IMR-90 (cell line): ENCODE measurements around the gene PI3. TPM values are rescaled to one million over a fixed set of nuclear protein-coding genes. Genes with fewer than 3 reads are reported as not detected.

ENCODE experiments used
- ATAC-seq: fragments of 200-7000 bp; cut with Tn5 transposase; 2 replicates; pipeline ENCODE4 v1.9.1; 2020; ENCODE audit warnings: low read depth, mild to moderate bottlenecking, moderate library complexity
- BruUV-seq: library from RNA; stranded (reverse); fragments of 400-500 nt; replicated peaks from 2 replicates; lab custom pipeline; 2021; lab: Mats Ljungman, UMichigan
- CTCF ChIA-PET: fragments of 300-600 bp; formaldehyde crosslinking; extraction: SDS; loops from one replicate; lab custom pipeline; 2021; ENCODE audit warnings: antibody characterized with exemption; lab: Yijun Ruan, JAX
- POLR2A ChIA-PET: fragments of 300-600 bp; sonication (Branson Sonifier 250); formaldehyde crosslinking; loops from one replicate; lab custom pipeline; 2022; ENCODE audit warnings: antibody characterized with exemption; ENCODE audit not compliant: unreplicated experiment; lab: Charles Lee
- DNase-seq: peaks from one replicate; pipeline ENCODE4 v3.0.0; 2013
- H2AFZ ChIP-seq: replicated peaks from 2 replicates; pipeline ENCODE3; 2013; ENCODE audit warnings: low read length, mild to moderate bottlenecking; ENCODE audit not compliant: poor library complexity
- H2AK5ac ChIP-seq: 2 replicates; pipeline ENCODE4 v1.6.1; 2013; ENCODE audit warnings: low read depth, low read length, inconsistent platforms
- H2AK9ac ChIP-seq: replicated peaks from 2 replicates; pipeline ENCODE3; 2013; ENCODE audit warnings: mild to moderate bottlenecking, low read depth, low read length, moderate library complexity; ENCODE audit not compliant: poor library complexity
- H2BK120ac ChIP-seq: 2 replicates; pipeline ENCODE4 v1.6.1; 2013; ENCODE audit warnings: low read depth, low read length, inconsistent platforms
- H2BK15ac ChIP-seq: 3 replicates; pipeline ENCODE4 v1.6.1; 2013; ENCODE audit warnings: low read depth, low read length, inconsistent platforms
- H2BK20ac ChIP-seq: 2 replicates; pipeline ENCODE4 v1.6.1; 2013; ENCODE audit warnings: low read depth, mild to moderate bottlenecking, inconsistent platforms, low read length, moderate library complexity
- H2BK5ac ChIP-seq: 2 replicates; pipeline ENCODE4 v1.6.1; 2013; ENCODE audit warnings: mild to moderate bottlenecking, low read depth, low read length, inconsistent platforms; ENCODE audit not compliant: poor library complexity, severe bottlenecking
- H3K14ac ChIP-seq: replicated peaks from 2 replicates; pipeline ENCODE4 v1.6.1; 2013; ENCODE audit warnings: low read depth, low read length, inconsistent platforms
- H3K18ac ChIP-seq: 2 replicates; pipeline ENCODE4 v1.6.1; 2013; ENCODE audit warnings: low read depth, low read length, control low read depth
- H3K23ac ChIP-seq: 2 replicates; pipeline ENCODE4 v1.6.1; 2013; ENCODE audit warnings: low read depth, low read length, inconsistent platforms
- H3K27ac ChIP-seq: 2 replicates; pipeline ENCODE4 v1.5.1; 2013; ENCODE audit warnings: mild to moderate bottlenecking, control low read depth, low read length; ENCODE audit not compliant: insufficient read depth
- H3K27me3 ChIP-seq: 2 replicates; pipeline ENCODE4 v1.6.1; 2013; ENCODE audit warnings: low read length; ENCODE audit not compliant: control insufficient read depth, insufficient read depth
- H3K36me3 ChIP-seq: 2 replicates; pipeline ENCODE4 v1.6.1; 2013; ENCODE audit warnings: low read length, mixed read lengths; ENCODE audit not compliant: control insufficient read depth, insufficient read depth
- H3K4ac ChIP-seq: 2 replicates; pipeline ENCODE4 v1.6.1; 2013; ENCODE audit warnings: low read depth, low read length, inconsistent platforms
- H3K4me1 ChIP-seq: 2 replicates; pipeline ENCODE4 v1.6.1; 2013; ENCODE audit warnings: low read length, mixed read lengths; ENCODE audit not compliant: control insufficient read depth, insufficient read depth
- H3K4me2 ChIP-seq: 2 replicates; pipeline ENCODE4 v1.6.1; 2013; ENCODE audit warnings: low read depth, mild to moderate bottlenecking, control low read depth, low read length, moderate library complexity
- H3K4me3 ChIP-seq: 2 replicates; pipeline ENCODE4 v1.5.1; 2013; ENCODE audit warnings: low read depth, mild to moderate bottlenecking, control low read depth, low read length, moderate library complexity; ENCODE audit not compliant: insufficient read depth
- H3K56ac ChIP-seq: 2 replicates; pipeline ENCODE4 v1.6.1; 2013; ENCODE audit warnings: low read length, inconsistent platforms; ENCODE audit not compliant: insufficient read depth; ENCODE audit errors: extremely low read depth
- H3K79me1 ChIP-seq, 2 experiments: 2 replicates each; pipeline ENCODE4 v1.6.1; 2013; ENCODE audit warnings: low read length in 2 of 2, inconsistent platforms in 1 of 2, low read depth in 1 of 2
- H3K9ac ChIP-seq: 2 replicates; pipeline ENCODE4 v1.6.1; 2013; ENCODE audit warnings: low read depth, low read length, control low read depth
- H3K9me1 ChIP-seq: 2 replicates; pipeline ENCODE4 v1.6.1; 2013; ENCODE audit warnings: low read length, inconsistent platforms; ENCODE audit not compliant: insufficient read depth
- H3K9me3 ChIP-seq: 2 replicates; pipeline ENCODE4 v1.6.1; 2013; ENCODE audit warnings: low read length; ENCODE audit not compliant: control insufficient read depth, insufficient read depth
- H4K20me1 ChIP-seq: 2 replicates; pipeline ENCODE4 v1.6.1; 2013; ENCODE audit warnings: low read length, inconsistent platforms; ENCODE audit not compliant: insufficient read depth
- H4K5ac ChIP-seq: 2 replicates; pipeline ENCODE4 v1.6.1; 2013; ENCODE audit warnings: mild to moderate bottlenecking, low read depth, low read length, control low read depth
- H4K8ac ChIP-seq, 2 experiments: 2 replicates each; pipeline ENCODE4 v1.6.1; 2013; ENCODE audit warnings: low read depth in 2 of 2, low read length in 2 of 2, control low read depth in 1 of 2, inconsistent platforms in 1 of 2
- H4K91ac ChIP-seq: 2 replicates; pipeline ENCODE4 v1.6.1; 2013; ENCODE audit warnings: low read depth, low read length, inconsistent platforms; ENCODE audit not compliant: insufficient read depth
- BHLHE40 ChIP-seq: fragments of 150-350 bp; IDR thresholded peaks from 2 replicates; pipeline ENCODE4 v1.6.1; 2016; ENCODE audit warnings: mild to moderate bottlenecking, low read depth, low read length
- CEBPB ChIP-seq: IDR thresholded peaks from 2 replicates; pipeline ENCODE4 v1.6.1; 2012; ENCODE audit warnings: low read depth, low read length, improper control_type of control experiment
- CHD1 ChIP-seq: IDR thresholded peaks from 2 replicates; pipeline ENCODE4 v1.6.1; 2012; ENCODE audit warnings: low read depth, low read length, improper control_type of control experiment
- FOS ChIP-seq: fragments of 150-350 bp; IDR thresholded peaks from 2 replicates; pipeline ENCODE4 v1.6.1; 2016; ENCODE audit warnings: low read depth, low read length
- MAFK ChIP-seq: IDR thresholded peaks from 2 replicates; pipeline ENCODE4 v1.6.1; 2012; ENCODE audit warnings: low read depth, low read length, improper control_type of control experiment
- MAZ ChIP-seq: IDR thresholded peaks from 2 replicates; pipeline ENCODE4 v1.6.1; 2012; ENCODE audit warnings: low read depth, mild to moderate bottlenecking, low read length, improper control_type of control experiment, moderate library complexity, borderline replicate concordance
- MXI1 ChIP-seq: IDR thresholded peaks from 2 replicates; pipeline ENCODE4 v1.6.1; 2012; ENCODE audit warnings: low read depth, mild to moderate bottlenecking, low read length, moderate library complexity, borderline replicate concordance
- NFE2L2 ChIP-seq: fragments of 150-350 bp; IDR thresholded peaks from 2 replicates; pipeline ENCODE4 v1.6.1; 2016; ENCODE audit warnings: low read depth, mild to moderate bottlenecking, low read length
- POLR2A ChIP-seq: IDR thresholded peaks from 2 replicates; pipeline ENCODE4 v1.6.1; 2012; ENCODE audit warnings: mild to moderate bottlenecking, low read depth, low read length
- RAD21 ChIP-seq: IDR thresholded peaks from 2 replicates; pipeline ENCODE4 v1.6.1; 2012; ENCODE audit warnings: low read length, improper control_type of control experiment
- RCOR1 ChIP-seq: IDR thresholded peaks from 2 replicates; pipeline ENCODE4 v1.6.1; 2012; ENCODE audit warnings: mild to moderate bottlenecking, low read length, improper control_type of control experiment; ENCODE audit not compliant: insufficient replicate concordance
- RFX5 ChIP-seq: IDR thresholded peaks from 2 replicates; pipeline ENCODE4 v1.8.0; 2012; ENCODE audit warnings: low read depth, mild to moderate bottlenecking, low read length, moderate library complexity
- SMC3 ChIP-seq: fragments of 150-350 bp; IDR thresholded peaks from 2 replicates; pipeline ENCODE4 v1.6.1; 2016; ENCODE audit warnings: low read depth, mild to moderate bottlenecking, antibody characterized with exemption, low read length, moderate library complexity
- WGBS, 2 experiments: methylation state at CpG; one replicate each; pipeline versions ENCODE4 v1.1.5 to v1.1.7; 2013; ENCODE audit warnings: missing lambda C conversion rate in 2 of 2; ENCODE audit not compliant: insufficient read length in 1 of 2; ENCODE audit errors: extremely low coverage in 2 of 2; 5-methylcytosine and 5-hydroxymethylcytosine counted together
- dilution Hi-C: fragments of 300-500 bp; cut with HindIII; formaldehyde crosslinking; loops from one replicate; pipeline ENCODE4 v1.14.3; 2018; ENCODE audit warnings: low sequenced_read_pairs; ENCODE audit not compliant: unreplicated experiment
- in situ Hi-C: fragments of 300-500 bp; cut with MboI; formaldehyde crosslinking; loops from 3 replicates; pipeline ENCODE4 v1.14.3; 2019; ENCODE audit warnings: low sequenced_read_pairs, inconsistent platforms, mixed read lengths
- intact Hi-C: fragments of 100-400 bp; cut with micrococcal nuclease; formaldehyde crosslinking; loops from 2 replicates; pipeline ENCODE4 v1.10.0; 2022
- polyA plus RNA-seq, 3 experiments: library from polyadenylated mRNA; depleted of rRNA; stranded (reverse); fragments of >200 nt; gene quantifications; 2 replicates each; pipeline ENCODE4 v1.2.3, GENCODE V29; 2012; ENCODE audit warnings: low replicate concordance in 1 of 3
- total RNA-seq: library from RNA; depleted of rRNA; stranded (reverse); fragments of >200 nt; gene quantifications from 2 replicates; pipeline ENCODE4 v1.2.3, GENCODE V29; 2012
- TF ChIP-seq, protein P1 (sequence below): conservative IDR thresholded peaks from 2 replicates; pipeline ENCODE4 v1.5.1; 2012; ENCODE audit warnings: mild to moderate bottlenecking, low read depth, low read length, improper control_type of control experiment
- TF ChIP-seq, protein P2 (sequence below): fragments of 150-350 bp; IDR thresholded peaks from 2 replicates; pipeline ENCODE4 v1.6.1; 2016; ENCODE audit warnings: low read depth, mild to moderate bottlenecking, low read length, moderate library complexity, borderline replicate concordance
- TF ChIP-seq, protein P3 (sequence below): fragments of 150-350 bp; IDR thresholded peaks from 2 replicates; pipeline ENCODE4 v1.6.1; 2017; ENCODE audit warnings: mild to moderate bottlenecking, antibody characterized with exemption, low read length, low read depth

PI3 gene
- total and polyA plus RNA-seq, 2 of the 4 experiments (the other 2 are of a cell fraction): not detected

DNA sequence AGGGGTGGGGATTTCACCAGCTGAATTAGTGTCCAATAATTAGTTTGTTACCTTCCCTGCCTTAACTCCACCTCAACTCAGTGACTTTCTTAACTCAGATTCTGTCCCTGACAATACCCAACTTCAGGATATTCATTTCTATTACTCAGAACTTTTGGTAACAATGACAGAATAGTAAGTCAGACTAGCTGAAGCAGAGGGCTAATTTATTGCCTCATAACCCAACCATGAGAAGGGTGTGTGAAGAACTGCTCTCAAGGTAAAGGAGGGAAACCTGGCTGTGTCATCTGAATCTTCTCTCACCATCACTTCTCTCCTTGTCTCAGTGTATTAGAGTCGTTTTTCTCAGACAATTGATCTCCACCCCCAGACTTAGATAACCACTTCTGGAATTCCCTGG, 1.2 kb upstream of the PI3 start:
- no peaks in the 10 kb centered on the region for H3K9me1 ChIP-seq
- H3K56ac ChIP-seq: no peak overlapping the region
- no peak for ATAC-seq
- H3K9me3 ChIP-seq: no peaks in the 10 kb centered on the region
- CTCF ChIA-PET: no interaction called here
- dilution Hi-C loops (no loop called here), in situ Hi-C loops (no loop called here), intact Hi-C loops (loop anchor here (5.0 kb wide), 1 partner anchor 801 kb away; no protein-coding TSS in a partner anchor)
- H4K20me1 ChIP-seq: no peaks in the 10 kb centered on the region
- DNase-seq: no peak
- H2BK20ac ChIP-seq: no peak overlapping the region
- no peak overlapping the region for H2AFZ ChIP-seq
- no peak overlapping the region for H3K4me3 ChIP-seq
- H3K27ac ChIP-seq: no peak overlapping the region
- no peak overlapping the region for H2BK120ac ChIP-seq
- no CpG with 5 or more reads among the region's 1 CpG for WGBS, 2 experiments
- H3K36me3 ChIP-seq: no peaks in the 10 kb centered on the region
- no peak overlapping the region for H4K91ac ChIP-seq
- H3K27me3 ChIP-seq: peaks cover 4% of the 10 kb centered on the region
- H3K79me1 ChIP-seq: no peaks in the 10 kb centered on the region
- H3K4me1 ChIP-seq: no peaks in the 10 kb centered on the region
- H2AK5ac ChIP-seq: no peak overlapping the region
- H2AK9ac ChIP-seq: no peak overlapping the region
- no peak overlapping the region for H3K23ac ChIP-seq
- BruUV-seq: no TSS peak
- POLR2A ChIA-PET: no interaction called here
- no peak overlapping the region for H4K5ac ChIP-seq
- TF ChIP-seq SMC3: no peak
- TF ChIP-seq, protein P1, sequence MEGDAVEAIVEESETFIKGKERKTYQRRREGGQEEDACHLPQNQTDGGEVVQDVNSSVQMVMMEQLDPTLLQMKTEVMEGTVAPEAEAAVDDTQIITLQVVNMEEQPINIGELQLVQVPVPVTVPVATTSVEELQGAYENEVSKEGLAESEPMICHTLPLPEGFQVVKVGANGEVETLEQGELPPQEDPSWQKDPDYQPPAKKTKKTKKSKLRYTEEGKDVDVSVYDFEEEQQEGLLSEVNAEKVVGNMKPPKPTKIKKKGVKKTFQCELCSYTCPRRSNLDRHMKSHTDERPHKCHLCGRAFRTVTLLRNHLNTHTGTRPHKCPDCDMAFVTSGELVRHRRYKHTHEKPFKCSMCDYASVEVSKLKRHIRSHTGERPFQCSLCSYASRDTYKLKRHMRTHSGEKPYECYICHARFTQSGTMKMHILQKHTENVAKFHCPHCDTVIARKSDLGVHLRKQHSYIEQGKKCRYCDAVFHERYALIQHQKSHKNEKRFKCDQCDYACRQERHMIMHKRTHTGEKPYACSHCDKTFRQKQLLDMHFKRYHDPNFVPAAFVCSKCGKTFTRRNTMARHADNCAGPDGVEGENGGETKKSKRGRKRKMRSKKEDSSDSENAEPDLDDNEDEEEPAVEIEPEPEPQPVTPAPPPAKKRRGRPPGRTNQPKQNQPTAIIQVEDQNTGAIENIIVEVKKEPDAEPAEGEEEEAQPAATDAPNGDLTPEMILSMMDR: no peak
- no peak for TF ChIP-seq MXI1
- TF ChIP-seq CEBPB: no peak
- no peak for TF ChIP-seq MAZ
- TF ChIP-seq BHLHE40: no peak
- TF ChIP-seq RAD21: no peak
- TF ChIP-seq RFX5: no peak
- TF ChIP-seq POLR2A: no peak
- TF ChIP-seq, protein P2, sequence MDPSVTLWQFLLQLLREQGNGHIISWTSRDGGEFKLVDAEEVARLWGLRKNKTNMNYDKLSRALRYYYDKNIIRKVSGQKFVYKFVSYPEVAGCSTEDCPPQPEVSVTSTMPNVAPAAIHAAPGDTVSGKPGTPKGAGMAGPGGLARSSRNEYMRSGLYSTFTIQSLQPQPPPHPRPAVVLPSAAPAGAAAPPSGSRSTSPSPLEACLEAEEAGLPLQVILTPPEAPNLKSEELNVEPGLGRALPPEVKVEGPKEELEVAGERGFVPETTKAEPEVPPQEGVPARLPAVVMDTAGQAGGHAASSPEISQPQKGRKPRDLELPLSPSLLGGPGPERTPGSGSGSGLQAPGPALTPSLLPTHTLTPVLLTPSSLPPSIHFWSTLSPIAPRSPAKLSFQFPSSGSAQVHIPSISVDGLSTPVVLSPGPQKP: no peak
- no peak for TF ChIP-seq MAFK
- no peak for TF ChIP-seq NFE2L2
- TF ChIP-seq, protein P3, sequence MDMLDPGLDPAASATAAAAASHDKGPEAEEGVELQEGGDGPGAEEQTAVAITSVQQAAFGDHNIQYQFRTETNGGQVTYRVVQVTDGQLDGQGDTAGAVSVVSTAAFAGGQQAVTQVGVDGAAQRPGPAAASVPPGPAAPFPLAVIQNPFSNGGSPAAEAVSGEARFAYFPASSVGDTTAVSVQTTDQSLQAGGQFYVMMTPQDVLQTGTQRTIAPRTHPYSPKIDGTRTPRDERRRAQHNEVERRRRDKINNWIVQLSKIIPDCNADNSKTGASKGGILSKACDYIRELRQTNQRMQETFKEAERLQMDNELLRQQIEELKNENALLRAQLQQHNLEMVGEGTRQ: no peak
- no peak for TF ChIP-seq FOS
- no peak for TF ChIP-seq RCOR1
- TF ChIP-seq CHD1: no peak
- no peak overlapping the region for H3K18ac ChIP-seq
- H4K8ac ChIP-seq: no peak overlapping the region
- no peak overlapping the region for H3K4me2 ChIP-seq
- H3K4ac ChIP-seq: no peak overlapping the region
- no peak overlapping the region for H2BK5ac ChIP-seq
- H3K9ac ChIP-seq: no peak overlapping the region
- no peak overlapping the region for H3K14ac ChIP-seq
- no peak overlapping the region for H2BK15ac ChIP-seq
